GM12865 (cell line): ENCODE results near the gene PPIP5K2.
"Not testable (repeated sequence)": the region's sequence is repeated elsewhere in the genome, so short reads cannot be mapped to it uniquely, and the experiment has no call there.

Experiments used
- DNase-seq: peaks from one replicate; pipeline ENCODE4 v3.0.0; 2010; ENCODE audit warnings: low read depth
- H3K4me3 ChIP-seq: 2 replicates; pipeline ENCODE4 v1.5.1; 2011; ENCODE audit warnings: mild to moderate bottlenecking, low read depth, low read length, control low read depth
- TF ChIP-seq, protein P1 (sequence below): IDR thresholded peaks from 2 replicates; pipeline ENCODE4 v1.5.1; 2011; ENCODE audit warnings: low read length, control low read depth, low read depth, inconsistent platforms; ENCODE audit not compliant: insufficient read depth; ENCODE audit errors: missing control alignments

PPIP5K2 gene

DNA sequence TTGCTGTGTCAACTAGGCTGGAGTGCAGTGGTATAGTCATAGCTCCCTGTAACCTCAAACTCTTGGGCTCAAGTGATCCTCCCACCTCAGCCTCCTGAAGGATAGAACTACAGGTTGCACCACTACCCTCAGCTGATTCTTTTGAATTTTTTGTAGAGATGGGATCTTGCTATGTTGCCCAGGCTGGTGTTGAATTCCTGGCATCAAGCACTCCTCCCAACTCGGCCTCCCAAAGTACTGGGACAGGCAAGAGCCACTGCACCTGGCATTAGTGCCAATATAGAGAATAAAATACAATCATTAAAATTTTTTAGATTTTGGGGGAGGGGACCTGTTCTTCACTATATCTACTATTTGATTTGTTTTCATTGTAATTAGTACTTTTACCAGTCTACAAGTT lies 15.4 kb downstream of the PPIP5K2 start:
- H3K4me3 ChIP-seq = no peak overlapping the region
- no peak for DNase-seq
- TF ChIP-seq, protein P1, sequence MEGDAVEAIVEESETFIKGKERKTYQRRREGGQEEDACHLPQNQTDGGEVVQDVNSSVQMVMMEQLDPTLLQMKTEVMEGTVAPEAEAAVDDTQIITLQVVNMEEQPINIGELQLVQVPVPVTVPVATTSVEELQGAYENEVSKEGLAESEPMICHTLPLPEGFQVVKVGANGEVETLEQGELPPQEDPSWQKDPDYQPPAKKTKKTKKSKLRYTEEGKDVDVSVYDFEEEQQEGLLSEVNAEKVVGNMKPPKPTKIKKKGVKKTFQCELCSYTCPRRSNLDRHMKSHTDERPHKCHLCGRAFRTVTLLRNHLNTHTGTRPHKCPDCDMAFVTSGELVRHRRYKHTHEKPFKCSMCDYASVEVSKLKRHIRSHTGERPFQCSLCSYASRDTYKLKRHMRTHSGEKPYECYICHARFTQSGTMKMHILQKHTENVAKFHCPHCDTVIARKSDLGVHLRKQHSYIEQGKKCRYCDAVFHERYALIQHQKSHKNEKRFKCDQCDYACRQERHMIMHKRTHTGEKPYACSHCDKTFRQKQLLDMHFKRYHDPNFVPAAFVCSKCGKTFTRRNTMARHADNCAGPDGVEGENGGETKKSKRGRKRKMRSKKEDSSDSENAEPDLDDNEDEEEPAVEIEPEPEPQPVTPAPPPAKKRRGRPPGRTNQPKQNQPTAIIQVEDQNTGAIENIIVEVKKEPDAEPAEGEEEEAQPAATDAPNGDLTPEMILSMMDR = no peak

DNA sequence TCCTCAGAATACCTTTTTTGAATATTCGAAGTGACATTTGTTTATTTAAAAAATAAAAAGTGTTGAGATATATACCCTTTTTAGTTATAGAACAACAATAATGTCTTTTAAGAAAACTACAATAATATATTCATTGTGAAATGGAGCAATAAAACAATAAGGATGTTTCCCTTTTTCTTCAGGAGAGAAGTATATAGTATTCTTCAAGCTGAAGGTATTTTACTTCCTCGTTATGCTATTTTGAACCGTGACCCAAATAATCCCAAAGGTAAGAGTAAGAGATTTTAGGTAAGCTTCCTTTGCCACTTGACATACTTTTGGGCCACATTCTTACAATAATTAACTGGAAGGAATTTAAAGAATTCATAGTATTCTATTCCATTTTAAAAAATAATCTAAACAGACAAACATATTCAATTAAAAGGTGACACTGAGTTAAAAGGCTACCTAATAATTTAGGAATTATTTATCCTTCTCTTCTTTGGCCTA lies 18.1 kb downstream of the PPIP5K2 start:
- no peak for DNase-seq
- H3K4me3 ChIP-seq = no peak overlapping the region
- TF ChIP-seq, protein P1 = no peak

DNA sequence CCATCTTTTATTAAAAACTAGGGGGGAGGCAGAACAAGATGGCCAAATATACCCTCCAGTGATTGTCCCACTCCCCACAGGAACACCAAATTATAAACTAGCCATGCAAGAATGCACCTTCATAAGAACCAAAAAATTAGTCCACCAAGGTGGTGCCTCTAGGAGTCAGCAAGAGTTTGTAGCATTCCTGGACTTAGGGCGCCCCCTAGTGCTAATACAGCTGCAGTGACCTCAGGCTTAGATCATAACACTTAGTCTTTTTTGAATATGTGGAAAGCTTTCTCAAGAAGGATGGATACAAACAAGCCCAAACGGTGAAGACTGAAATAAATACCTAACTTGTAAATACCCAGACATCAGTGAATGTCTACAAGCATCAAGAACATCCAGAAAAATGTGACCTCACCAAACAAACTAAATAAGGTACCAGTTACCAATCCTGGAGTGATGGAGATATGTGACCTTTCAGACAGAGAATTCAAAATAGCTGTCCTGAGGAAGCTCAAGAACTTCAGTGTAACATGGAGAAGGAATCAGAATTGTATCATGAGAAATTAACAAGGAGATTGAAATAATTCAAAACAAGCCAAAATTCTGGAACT lies 19.3 kb downstream of the PPIP5K2 start:
- H3K4me3 ChIP-seq = no peak overlapping the region
- DNase-seq = peak; percentile 84
- TF ChIP-seq, protein P1 = peak; percentile 87

DNA sequence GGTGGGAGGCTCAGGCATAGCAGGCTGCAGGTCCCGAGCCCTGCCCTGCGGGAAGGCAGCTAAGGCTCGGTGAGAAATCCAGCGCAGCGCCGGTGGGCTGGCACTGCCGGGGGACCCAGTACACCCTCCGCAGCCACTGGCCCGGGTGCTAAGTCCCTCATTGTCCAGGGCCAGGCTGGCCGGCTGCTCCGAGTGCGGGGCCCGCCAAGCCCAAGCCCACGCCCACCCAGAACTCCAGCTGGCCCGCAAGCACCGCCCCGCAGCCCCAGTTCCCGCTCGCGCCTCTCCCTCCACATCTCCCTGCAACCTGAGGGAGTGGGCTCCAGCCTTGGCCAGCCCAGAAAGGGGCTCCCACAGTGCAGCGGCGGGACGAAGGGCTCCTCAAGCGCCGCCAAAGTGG lies 22.0 kb downstream of the PPIP5K2 start:
- H3K4me3 ChIP-seq, DNase-seq: not testable (repeated sequence)

DNA sequence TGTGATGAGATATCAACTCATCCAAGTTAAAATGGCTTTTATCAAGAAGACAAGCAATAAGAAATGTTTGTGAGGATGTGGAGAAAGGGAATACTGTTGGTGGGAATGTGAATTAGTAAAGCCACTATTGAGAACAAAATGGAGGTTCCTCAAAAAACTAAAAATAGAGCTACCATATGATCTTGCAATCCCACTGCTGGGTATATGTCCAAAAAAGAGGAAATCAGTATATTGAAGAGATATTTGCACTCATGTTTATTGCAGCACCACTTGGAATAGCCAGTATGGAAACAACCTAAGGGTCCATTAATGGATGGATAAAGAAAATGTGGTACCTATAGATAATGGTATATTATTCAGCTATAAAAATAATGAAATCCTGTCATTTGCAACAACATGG lies 25.1 kb downstream of the PPIP5K2 start:
- no peak for DNase-seq
- H3K4me3 ChIP-seq = no peak overlapping the region
- TF ChIP-seq, protein P1 = no peak

DNA sequence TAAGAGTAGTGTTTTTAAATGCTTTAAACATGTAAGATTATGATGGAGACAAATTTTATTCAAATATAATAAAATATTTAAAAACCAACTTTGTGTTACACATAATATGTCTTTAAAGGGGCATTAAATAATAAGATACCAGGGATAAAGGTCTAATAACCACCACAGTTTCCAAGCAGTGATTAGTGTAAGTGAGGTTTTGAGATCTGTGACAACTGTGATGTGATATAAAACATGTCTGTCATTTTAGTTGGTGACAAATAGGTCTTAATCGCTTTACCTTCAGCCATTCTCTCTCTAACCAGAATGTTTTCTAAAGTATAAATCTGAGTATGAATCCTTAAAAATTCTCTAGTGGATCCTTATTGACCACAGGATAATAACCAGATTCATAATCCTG lies 28.1 kb downstream of the PPIP5K2 start:
- TF ChIP-seq, protein P1 = no peak
- H3K4me3 ChIP-seq = no peak overlapping the region
- DNase-seq = no peak

DNA sequence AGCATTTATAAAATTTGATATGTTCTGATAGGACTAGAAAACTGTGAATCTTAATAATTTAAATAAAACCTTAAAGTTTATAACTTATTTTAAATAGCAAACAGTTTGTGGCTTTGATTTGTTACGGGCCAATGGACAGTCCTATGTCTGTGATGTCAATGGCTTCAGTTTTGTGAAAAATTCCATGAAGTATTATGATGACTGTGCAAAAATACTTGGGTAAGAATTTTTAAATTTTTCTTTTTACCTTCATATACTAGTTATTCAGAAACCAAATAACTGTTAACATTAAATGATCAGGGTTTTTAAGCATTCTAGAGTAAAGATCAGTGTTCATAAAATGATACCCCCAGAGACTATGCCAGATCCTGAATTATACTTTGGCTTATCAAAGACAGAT lies 31.1 kb downstream of the PPIP5K2 start:
- no peak overlapping the region for H3K4me3 ChIP-seq
- no peak for DNase-seq
- TF ChIP-seq, protein P1 = no peak
